ENCODE measurements around the gene KDM6A.

- TF ChIP-seq CTCF (IDR thresholded peaks at IDR 0.05) (no peak), POLR2A (IDR thresholded peaks at IDR 0.05) (no peak), POLR2AphosphoS5 (IDR thresholded peaks at IDR 0.05) (no peak), EP300 (IDR thresholded peaks at IDR 0.05; ENCODE audit: low read depth) (no peak)
These were observed 31.0 kb downstream of the KDM6A start for GRCh38 chrX:44903830-44904530.

Data from transverse colon (tissue), 4 donors.